Mucosa of descending colon (tissue), 3 donors: Measurements from ENCODE around the gene ELF5. TPM values are rescaled to one million over a fixed set of nuclear protein-coding genes. Genes with fewer than 3 reads are reported as not detected.

Experiments
- ATAC-seq: fragments of 200-7000 bp; cut with Tn5 transposase; one replicate; pipeline ENCODE4 v1.9.1; 2020; ENCODE audit warnings: mild to moderate bottlenecking, moderate library complexity
- DNase-seq, 3 donors: peaks; one replicate each; pipeline ENCODE4 v3.0.0-alpha.2; 2020
- H3K36me3 ChIP-seq: fragments of 200-600 bp; one replicate; pipeline ENCODE4 v1.8.0; 2021; ENCODE audit warnings: low read depth, mild to moderate bottlenecking
- H3K4me1 ChIP-seq: fragments of 200-600 bp; one replicate; pipeline ENCODE4 v1.8.0; 2021; ENCODE audit warnings: low read depth, mild to moderate bottlenecking
- H3K4me3 ChIP-seq: fragments of 200-600 bp; one replicate; pipeline ENCODE4 v1.8.0; 2021; ENCODE audit warnings: mild to moderate bottlenecking
- H3K9me3 ChIP-seq: fragments of 200-600 bp; one replicate; pipeline ENCODE4 v1.8.0; 2021; ENCODE audit warnings: mild to moderate bottlenecking
- intact Hi-C, 2 donors: fragments of 100-400 bp; cut with DNase I in 1 of 2; cut with micrococcal nuclease in 1 of 2; formaldehyde crosslinking; loops; one replicate each; pipeline versions ENCODE4 v1.11.0 to v1.11.1; 2022; cut with DNase I, micrococcal nuclease
- total RNA-seq, 3 donors: library from RNA; stranded (reverse); fragmentation: NEBNext Ultra II Directional in 2 of 3; extraction: Animal tissue kit (Norgen Biotek cat#: 25700) in 2 of 3; gene quantifications; one replicate each; pipeline versions ENCODE4 v1.2.1 to v1.2.4, GENCODE V29; 2021 to 2023
- TF ChIP-seq, protein P1 (sequence below): fragments of 200-600 bp; IDR thresholded peaks from one replicate; pipeline ENCODE4 v1.8.0; 2022; ENCODE audit warnings: antibody characterized with exemption, mild to moderate bottlenecking
- donor health status: DM: no; HTN: no; CAD: no; lungs with moderate emphysema.
- donor health status: DM: no; HTN: no; CAD: no.
- donor health status: DM: no; HTN: yes; CAD: no.

The ELF5 gene
- total RNA-seq, 3 donors from 2014 or later, result not detected

DNA sequence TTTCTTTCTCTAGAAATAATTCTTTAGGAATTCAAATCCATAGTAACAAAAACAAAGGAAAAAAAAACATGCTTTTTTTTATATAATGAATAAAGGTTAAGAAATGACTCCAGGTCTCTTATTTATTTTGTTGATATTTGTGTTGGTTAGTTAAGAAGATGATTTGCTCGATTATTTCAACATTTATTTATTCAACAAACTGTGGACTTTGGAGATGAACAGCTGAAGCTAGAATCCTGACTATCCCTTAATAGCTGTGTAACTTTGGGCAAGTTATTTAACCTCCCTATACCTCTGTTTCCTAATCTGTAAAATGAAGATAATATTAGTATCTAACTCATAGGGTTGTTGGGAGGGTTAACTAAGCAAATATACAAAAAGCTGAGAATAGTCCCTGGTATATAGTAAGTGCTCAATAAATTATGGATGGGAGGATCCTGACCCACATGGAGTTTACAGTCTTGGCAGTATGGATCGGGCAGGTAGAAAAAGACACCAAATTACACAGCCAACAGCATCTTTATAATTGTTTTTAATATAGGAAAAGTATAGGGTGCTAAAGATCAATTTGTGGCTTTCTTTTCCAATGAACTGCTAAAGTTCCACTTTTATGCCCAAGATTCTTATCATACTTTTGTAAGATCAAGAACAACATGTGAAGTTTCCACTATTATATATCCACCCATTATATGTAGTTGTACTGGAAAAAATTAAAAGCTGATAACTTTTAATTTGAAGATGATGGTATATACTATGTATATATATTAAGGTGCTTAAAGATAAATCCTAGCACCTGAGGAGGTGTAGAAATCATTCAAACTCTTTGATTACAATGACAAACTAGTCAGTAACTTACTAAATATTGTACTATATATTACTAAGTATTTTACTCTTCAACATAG, 76.1 kb downstream of the ELF5 start:
- peaks cover 11% of the 10 kb centered on the region for H3K4me1 ChIP-seq
- DNase-seq (no peak), ATAC-seq (no peak)
- TF ChIP-seq, protein P1, sequence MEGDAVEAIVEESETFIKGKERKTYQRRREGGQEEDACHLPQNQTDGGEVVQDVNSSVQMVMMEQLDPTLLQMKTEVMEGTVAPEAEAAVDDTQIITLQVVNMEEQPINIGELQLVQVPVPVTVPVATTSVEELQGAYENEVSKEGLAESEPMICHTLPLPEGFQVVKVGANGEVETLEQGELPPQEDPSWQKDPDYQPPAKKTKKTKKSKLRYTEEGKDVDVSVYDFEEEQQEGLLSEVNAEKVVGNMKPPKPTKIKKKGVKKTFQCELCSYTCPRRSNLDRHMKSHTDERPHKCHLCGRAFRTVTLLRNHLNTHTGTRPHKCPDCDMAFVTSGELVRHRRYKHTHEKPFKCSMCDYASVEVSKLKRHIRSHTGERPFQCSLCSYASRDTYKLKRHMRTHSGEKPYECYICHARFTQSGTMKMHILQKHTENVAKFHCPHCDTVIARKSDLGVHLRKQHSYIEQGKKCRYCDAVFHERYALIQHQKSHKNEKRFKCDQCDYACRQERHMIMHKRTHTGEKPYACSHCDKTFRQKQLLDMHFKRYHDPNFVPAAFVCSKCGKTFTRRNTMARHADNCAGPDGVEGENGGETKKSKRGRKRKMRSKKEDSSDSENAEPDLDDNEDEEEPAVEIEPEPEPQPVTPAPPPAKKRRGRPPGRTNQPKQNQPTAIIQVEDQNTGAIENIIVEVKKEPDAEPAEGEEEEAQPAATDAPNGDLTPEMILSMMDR, result no peak
- no peaks in the 10 kb centered on the region for H3K9me3 ChIP-seq
- H3K36me3 ChIP-seq, result no peaks in the 10 kb centered on the region
- no peak overlapping the region for H3K4me3 ChIP-seq
- intact Hi-C loops, result no loop called here

DNA sequence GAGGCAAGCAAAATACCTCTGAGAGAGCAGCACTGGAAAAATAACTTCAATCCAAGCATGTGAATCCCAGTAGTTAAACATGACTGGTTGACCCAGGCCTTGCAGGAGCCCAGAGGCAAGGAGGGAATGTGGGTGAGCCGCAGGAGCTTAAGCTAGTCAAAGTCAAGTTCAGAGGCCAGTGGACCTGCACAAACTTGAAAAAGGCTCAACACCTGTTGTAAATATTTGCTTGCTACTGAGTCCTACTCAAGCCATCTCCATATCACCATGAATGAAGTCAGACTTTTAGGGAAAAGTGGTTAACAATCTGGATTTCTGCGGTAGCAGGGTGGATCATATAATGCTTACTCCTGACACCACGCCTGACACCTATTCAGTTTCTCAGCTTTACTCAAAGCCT, 79.7 kb downstream of the ELF5 start:
- Histone ChIP-seq H3K36me3 (no peaks in the 10 kb centered on the region), H3K4me1 (peaks cover 4% of the 10 kb centered on the region), H3K9me3 (no peaks in the 10 kb centered on the region), H3K4me3 (no peak overlapping the region)
- ATAC-seq, result no peak
- no peak for DNase-seq
- TF ChIP-seq, protein P1, result no peak
- intact Hi-C loops, result no loop called here

DNA sequence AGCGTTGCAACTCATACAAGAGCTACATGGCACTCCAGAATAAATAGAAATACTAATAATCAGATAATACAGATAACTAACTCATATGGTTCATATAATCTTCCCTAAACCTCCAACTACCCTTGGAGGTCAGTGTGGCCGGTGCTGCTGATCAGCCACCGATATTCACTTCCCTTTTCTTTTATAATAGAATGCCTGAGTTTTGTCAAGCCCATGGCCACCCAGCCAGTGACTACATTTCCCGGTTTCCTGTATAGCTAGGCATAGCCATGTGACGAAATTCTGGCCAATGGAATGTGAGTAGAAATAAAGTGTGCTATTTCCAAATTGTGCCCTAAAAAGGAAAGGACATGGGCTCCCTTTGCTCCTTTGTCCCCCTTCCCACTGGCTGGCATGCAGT, 80.8 kb downstream of the ELF5 start:
- TF ChIP-seq, protein P1, result no peak
- H3K4me3 ChIP-seq, result no peak overlapping the region
- H3K9me3 ChIP-seq, result no peaks in the 10 kb centered on the region
- DNase-seq (no peak), ATAC-seq (no peak)
- intact Hi-C loops, result no loop called here
- H3K4me1 ChIP-seq, result no peaks in the 10 kb centered on the region
- no peaks in the 10 kb centered on the region for H3K36me3 ChIP-seq

DNA sequence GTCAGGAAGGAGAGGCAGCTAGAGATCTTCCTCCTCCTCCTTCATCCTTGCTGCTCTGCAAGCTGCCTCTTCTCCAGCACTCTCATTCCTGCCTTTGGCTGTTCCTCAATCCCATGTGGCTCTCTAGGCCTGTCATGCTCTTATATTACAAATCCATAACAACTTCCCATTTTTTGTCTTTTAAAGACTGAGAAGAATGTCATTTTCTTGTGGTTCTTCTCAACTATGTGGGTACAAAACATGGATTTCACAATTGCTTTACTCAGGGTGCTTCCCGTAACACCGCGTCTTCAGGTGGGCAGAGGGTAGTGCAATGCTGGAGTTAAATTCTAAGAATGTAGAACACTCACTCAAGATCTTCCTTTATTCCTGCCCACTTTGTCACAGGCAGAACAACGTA, 81.6 kb downstream of the ELF5 start:
- TF ChIP-seq, protein P1, result no peak
- no peaks in the 10 kb centered on the region for H3K4me1 ChIP-seq
- no peak overlapping the region for H3K4me3 ChIP-seq
- intact Hi-C loops, result no loop called here
- DNase-seq, result no peak
- ATAC-seq, result no peak
- H3K9me3 ChIP-seq, result no peaks in the 10 kb centered on the region
- no peaks in the 10 kb centered on the region for H3K36me3 ChIP-seq

Other genes starting within 250 kb of the ELF5 start
- gene ABTB2, start 155.8 kb downstream of the ELF5 start, total RNA-seq, result 10 to 100 TPM; 12.8 to 16.8 (median 14.3) TPM
- gene CAT, start 74.9 kb downstream of the ELF5 start, total RNA-seq, result 100 to 1,000 TPM in 1 of 3 donors, 10 to 100 TPM in 2; 75.7 to 111 (median 89.5) TPM
- gene EHF, start 107.3 kb upstream of the ELF5 start, total RNA-seq, result 100 to 1,000 TPM; 125 to 372 (median 259) TPM